Fibroblast of lung (primary cell): ENCODE measurements around the gene CALCOCO2.
"Not testable (repeated sequence)": the region's sequence is repeated elsewhere in the genome, so short reads cannot be mapped to it uniquely, and the experiment has no call there.

Source experiments
- CTCF ChIP-seq, 2 donors: IDR thresholded peaks in 1 of 2; conservative IDR thresholded peaks in 1 of 2; 1 replicate in 1 of 2; 2 replicates in 1 of 2; pipeline ENCODE4 v1.5.1; 2011 to 2012; ENCODE audit warnings: low read length in 2 of 2, control low read depth in 1 of 2, inconsistent platforms in 1 of 2, low read depth in 1 of 2, mild to moderate bottlenecking in 1 of 2
- EZH2 ChIP-seq: IDR thresholded peaks from 2 replicates; pipeline ENCODE4 v1.5.1; 2012; ENCODE audit warnings: low read length, control low read depth, mild to moderate bottlenecking; ENCODE audit errors: missing control alignments

- not testable (repeated sequence) for TF ChIP-seq CTCF (conservative IDR thresholded peaks at IDR 0.05 in 1 of 2, IDR thresholded peaks at IDR 0.05 in 1 of 2; ENCODE audit: low read depth in 1 of 2, low read length in 2 of 2); EZH2
Observed at GRCh38 chr17:48872409-48872808, 41.6 kb downstream of the CALCOCO2 start.
